AG09319 (cell line): ENCODE measurements around the gene ZNF420.

ENCODE experiments used
- DNase-seq: peaks from one replicate; pipeline ENCODE4 v3.0.0-alpha.2; 2010; ENCODE audit warnings: low read depth; ENCODE audit errors: extremely low read depth
- CTCF ChIP-seq: IDR thresholded peaks from 2 replicates; pipeline ENCODE4 v1.5.1; 2011; ENCODE audit warnings: low read depth, mild to moderate bottlenecking, inconsistent platforms, low read length, moderate library complexity

The ZNF420 gene

GRCh38 chr19:37160153-37160552 is 81.9 kb downstream of the ZNF420 start:
- no peak for DNase-seq
- TF ChIP-seq CTCF = no peak

- no peak for DNase-seq
These were observed 87.4 kb downstream of the ZNF420 start for GRCh38 chr19:37165635-37166034.

GRCh38 chr19:37172368-37173366 is 94.4 kb downstream of the ZNF420 start, which contains the start of gene ZNF585A:
TSS of gene ZNF585A (minus strand) at chr19:37172695. CDS start at chr19:37169910, 2,785 bp downstream.
- peak; percentile 90 for DNase-seq
- peak; percentile 31 for TF ChIP-seq CTCF

More at GRCh38 chr19:37165635-37166034, 87.4 kb downstream of the ZNF420 start:
- TF ChIP-seq CTCF = no peak
